H1 (cell line): ENCODE measurements around the gene KRT14.

ENCODE experiments used
- CTCF ChIP-seq, 3 experiments: IDR thresholded peaks; 1 replicate in 2 of 3; 2 replicates in 1 of 3; pipeline versions ENCODE4 v1.5.1 to v1.6.1; 2011; ENCODE audit warnings: low read length in 3 of 3, mild to moderate bottlenecking in 3 of 3, inconsistent platforms in 2 of 3, low read depth in 1 of 3, moderate library complexity in 1 of 3; ENCODE audit not compliant: insufficient read depth in 1 of 3; ENCODE audit errors: control extremely low read depth in 1 of 3
- KDM5A ChIP-seq: fragments of 200-600 bp; IDR thresholded peaks from 2 replicates; pipeline ENCODE4 v1.7.1; 2012; ENCODE audit warnings: mild to moderate bottlenecking, low read length, inconsistent platforms, mixed read lengths
- TF ChIP-seq, protein P1 (sequence below): IDR thresholded peaks from 2 replicates; pipeline ENCODE4 v1.6.1; 2011; ENCODE audit warnings: low read depth, mild to moderate bottlenecking, low read length; ENCODE audit not compliant: insufficient read depth

- TF ChIP-seq CTCF (IDR thresholded peaks at IDR 0.05; ENCODE audit: control extremely low read depth in 1 of 3, insufficient read depth in 1 of 3, low read depth in 1 of 3, low read length in 3 of 3) (no peak), KDM5A (no peak)
- TF ChIP-seq, protein P1, sequence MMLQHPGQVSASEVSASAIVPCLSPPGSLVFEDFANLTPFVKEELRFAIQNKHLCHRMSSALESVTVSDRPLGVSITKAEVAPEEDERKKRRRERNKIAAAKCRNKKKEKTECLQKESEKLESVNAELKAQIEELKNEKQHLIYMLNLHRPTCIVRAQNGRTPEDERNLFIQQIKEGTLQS = no peak
Measured at GRCh38 chr17:41551365-41551764, 35.3 kb downstream of the KRT14 start.
